GM12864 (cell line): ENCODE measurements around the gene YTHDC1.

Source experiments
- DNase-seq: peaks from one replicate; pipeline ENCODE4 v3.0.0-alpha.2; 2011; ENCODE audit warnings: low read depth
- H3K4me3 ChIP-seq: 2 replicates; pipeline ENCODE4 v1.5.1; 2011; ENCODE audit warnings: mild to moderate bottlenecking, low read depth, low read length, control low read depth
- TF ChIP-seq, protein P1 (sequence below): IDR thresholded peaks from 2 replicates; pipeline ENCODE4 v1.5.1; 2011; ENCODE audit warnings: low read depth, mild to moderate bottlenecking, moderate library complexity, low read length, control low read depth, inconsistent platforms; ENCODE audit errors: missing control alignments

YTHDC1 gene

DNA sequence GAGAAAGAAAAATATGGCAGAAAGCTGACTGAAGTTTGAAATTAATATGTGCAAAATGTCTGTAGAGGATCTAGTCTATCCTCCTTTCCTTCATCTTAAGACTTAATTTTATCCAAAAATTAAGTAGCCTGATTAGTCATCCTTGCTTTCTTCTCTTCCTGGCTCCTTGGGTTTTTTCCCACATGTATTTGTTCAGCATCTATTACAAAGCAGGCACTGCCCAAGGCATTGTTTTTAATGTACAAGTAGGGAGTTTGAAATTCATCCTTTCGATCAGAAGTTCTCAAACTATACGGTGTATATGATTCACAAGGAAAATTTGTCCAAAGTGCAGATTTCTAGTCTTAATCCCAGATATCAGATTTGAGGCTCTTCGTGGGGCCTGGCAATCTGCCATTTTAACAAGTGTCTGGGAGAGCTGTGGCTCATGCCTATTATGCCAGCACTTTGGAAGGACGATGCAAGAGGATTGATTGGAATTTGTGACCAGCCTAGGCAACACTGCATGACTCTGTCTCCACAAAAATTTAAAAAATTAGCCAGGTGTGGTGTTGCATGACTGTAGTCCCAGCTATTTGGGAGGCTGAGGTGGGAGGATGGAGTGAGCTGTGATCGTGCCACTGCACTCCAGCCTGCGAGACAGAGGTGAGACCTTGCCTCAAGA, 19.4 kb upstream of the YTHDC1 start:
- no peak overlapping the region for H3K4me3 ChIP-seq
- no peak for DNase-seq
- TF ChIP-seq, protein P1, sequence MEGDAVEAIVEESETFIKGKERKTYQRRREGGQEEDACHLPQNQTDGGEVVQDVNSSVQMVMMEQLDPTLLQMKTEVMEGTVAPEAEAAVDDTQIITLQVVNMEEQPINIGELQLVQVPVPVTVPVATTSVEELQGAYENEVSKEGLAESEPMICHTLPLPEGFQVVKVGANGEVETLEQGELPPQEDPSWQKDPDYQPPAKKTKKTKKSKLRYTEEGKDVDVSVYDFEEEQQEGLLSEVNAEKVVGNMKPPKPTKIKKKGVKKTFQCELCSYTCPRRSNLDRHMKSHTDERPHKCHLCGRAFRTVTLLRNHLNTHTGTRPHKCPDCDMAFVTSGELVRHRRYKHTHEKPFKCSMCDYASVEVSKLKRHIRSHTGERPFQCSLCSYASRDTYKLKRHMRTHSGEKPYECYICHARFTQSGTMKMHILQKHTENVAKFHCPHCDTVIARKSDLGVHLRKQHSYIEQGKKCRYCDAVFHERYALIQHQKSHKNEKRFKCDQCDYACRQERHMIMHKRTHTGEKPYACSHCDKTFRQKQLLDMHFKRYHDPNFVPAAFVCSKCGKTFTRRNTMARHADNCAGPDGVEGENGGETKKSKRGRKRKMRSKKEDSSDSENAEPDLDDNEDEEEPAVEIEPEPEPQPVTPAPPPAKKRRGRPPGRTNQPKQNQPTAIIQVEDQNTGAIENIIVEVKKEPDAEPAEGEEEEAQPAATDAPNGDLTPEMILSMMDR, result no peak

DNA sequence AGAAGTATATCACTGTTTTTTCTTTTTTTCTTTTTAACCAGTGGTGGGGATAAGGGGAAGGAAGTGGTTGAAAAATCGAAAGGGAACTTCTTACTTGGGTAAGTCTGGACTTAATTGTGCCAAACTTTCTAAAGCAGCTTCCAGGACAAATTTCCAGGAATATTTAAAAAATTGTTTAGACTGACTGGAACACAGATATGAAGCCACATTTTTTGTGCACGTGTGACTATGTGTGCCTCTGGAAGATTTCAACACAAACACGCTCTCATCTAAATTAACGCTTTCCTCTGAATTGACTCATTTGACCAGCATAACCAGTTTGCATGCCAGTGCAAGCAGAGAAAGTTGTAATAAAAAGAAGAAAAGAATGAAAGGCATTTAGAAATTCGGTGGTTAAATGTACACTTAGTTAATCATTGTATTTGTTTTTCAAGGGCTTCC, 18.8 kb upstream of the YTHDC1 start:
- TF ChIP-seq, protein P1, result no peak
- DNase-seq, result no peak
- H3K4me3 ChIP-seq, result no peak overlapping the region

DNA sequence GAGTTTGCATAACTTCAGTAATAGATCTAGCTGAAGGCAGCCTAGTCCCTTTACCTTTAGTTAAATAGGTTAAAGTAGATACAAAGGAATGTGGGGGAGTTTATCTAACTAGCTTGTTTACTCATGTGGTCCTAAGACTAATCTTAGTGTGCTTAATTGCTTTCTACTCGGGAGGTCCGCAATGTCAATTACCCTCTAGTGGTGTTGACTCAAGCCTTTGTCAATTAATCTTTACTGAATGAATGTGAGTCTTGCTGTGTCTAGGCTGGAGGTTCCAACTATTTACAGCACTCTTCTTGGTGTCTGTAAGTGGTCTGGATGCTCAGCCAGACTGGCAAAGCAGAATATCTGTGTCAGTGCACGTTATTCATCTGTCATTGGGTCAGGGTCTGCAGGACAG, 17.9 kb upstream of the YTHDC1 start:
- no peak for DNase-seq
- no peak overlapping the region for H3K4me3 ChIP-seq
- TF ChIP-seq, protein P1, result no peak

DNA sequence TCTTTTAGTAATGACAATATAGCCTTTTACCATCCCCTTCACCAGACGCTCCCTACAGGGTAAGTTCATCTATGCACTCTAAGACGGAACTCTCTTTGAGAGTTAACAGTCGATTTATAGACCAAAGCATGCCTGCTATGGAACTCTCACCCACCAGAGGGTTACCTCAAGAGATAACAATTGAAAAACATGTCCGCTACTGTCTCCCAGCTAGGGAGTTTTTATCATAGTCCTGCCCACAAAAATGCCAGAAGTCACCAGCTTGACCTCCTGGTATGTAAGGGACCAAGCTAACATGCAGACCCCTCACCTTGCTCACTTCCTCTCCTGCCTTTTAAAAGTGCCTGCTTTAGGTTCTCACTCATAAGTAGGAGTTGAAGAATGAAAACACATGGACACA, 16.7 kb upstream of the YTHDC1 start:
- no peak for DNase-seq
- TF ChIP-seq, protein P1, result no peak

DNA sequence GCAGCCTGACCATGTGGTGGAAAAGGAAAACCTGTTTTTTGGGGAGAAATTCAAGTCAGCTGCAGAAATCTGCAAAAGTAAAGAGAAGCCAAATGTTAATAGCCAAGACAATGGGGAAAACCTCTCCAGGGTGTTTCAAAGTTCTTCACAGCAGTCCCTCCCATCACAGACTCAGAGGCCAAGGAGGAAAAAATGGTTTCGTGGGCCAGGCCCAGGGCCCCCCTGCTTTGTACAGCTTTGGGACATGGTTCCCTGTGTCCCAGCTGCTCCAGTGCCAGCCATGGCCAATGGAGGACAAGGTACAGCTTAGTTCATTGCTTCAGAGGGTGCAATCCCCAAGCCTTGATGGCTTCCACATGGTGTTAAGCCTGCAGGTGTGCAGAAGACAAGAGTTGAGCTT, 15.2 kb upstream of the YTHDC1 start:
- no peak for DNase-seq
- no peak overlapping the region for H3K4me3 ChIP-seq
- TF ChIP-seq, protein P1, result no peak

More for the DNA sequence above, 16.7 kb upstream of the YTHDC1 start:
- H3K4me3 ChIP-seq, result no peak overlapping the region

DNA sequence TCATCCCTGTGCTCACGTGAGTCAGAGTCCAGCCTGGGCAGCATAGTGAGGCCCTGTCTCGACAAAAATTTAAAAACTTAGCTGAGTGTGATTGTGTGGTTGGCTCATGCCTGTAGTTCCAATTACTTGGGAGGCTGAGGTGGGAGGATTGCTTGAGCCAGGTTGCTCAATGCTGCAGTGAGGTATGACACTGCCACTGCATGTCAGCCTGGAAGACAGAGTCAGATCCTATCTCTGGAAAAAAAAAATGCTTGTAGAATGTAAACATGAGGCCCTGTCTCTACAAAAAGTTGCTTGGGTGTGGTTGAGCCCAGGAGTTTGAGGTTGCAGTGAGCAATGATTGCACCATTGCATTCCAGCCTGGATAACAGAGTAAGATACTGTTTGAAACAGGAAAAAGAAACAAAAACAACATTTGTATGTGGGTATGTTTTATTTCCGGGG, 11.3 kb upstream of the YTHDC1 start:
- TF ChIP-seq, protein P1, result no peak
- no peak for DNase-seq
- no peak overlapping the region for H3K4me3 ChIP-seq

DNA sequence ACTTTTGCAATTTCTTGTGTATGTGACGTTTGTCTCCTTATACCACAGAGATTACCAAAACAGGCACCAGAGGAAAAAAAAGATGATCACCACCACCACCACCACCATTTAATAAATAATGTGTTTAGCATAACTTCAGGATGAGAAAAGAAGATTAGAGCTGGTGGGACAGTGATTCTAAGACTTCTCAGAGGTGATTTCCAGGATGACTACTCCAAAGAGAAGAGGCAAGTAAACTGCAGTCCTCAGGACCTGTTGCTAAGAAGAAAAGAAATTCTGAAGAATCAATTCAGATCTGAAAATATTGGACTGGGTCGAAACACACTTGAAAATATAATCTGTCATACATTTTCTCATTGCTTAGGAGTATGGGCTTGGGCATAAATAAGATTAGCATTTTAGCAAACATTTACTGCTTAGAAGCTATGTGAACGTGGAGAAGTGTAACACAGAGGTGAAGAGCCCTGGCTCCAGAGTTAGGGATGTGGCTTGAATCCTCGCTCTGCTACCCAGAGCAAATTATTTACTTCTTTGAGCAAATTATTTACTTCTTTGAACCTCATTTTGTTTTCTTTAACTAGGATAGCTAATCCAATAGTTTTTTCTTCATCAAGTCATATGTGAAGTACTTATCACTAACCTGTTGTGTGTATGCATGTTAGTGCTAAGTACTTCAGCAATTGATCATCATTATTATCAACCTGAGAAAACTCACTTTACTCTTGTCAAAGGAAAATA, 10.5 kb upstream of the YTHDC1 start:
- TF ChIP-seq, protein P1, result no peak
- no peak overlapping the region for H3K4me3 ChIP-seq
- no peak for DNase-seq
